ENCODE results near the gene ROM1.
"Not testable (repeated sequence)": the region's sequence is repeated elsewhere in the genome, so short reads cannot be mapped to it uniquely, and the experiment has no call there.

Gene ROM1

GRCh38 chr11:62608776-62609175, 4.3 kb upstream of the ROM1 start:
- DNase-seq (ENCODE audit: low read depth in 2 of 2) = no peak

- no peak for DNase-seq (ENCODE audit: low read depth in 2 of 2)
These were observed 2.7 kb upstream of the ROM1 start for GRCh38 chr11:62610403-62610802.

- DNase-seq (ENCODE audit: low read depth in 2 of 2) = no peak
These were observed 2.0 kb upstream of the ROM1 start for GRCh38 chr11:62610814-62611704.

- peak in 1 of 2 donors; percentile 44 for DNase-seq (ENCODE audit: low read depth in 2 of 2)
These were observed 1.2 kb upstream of the ROM1 start for GRCh38 chr11:62611705-62612365.

GRCh38 chr11:62613291-62613778, 278 bp downstream of the ROM1 start:
- no peak for DNase-seq (ENCODE audit: low read depth in 2 of 2)

GRCh38 chr11:62614275-62614674, 1.2 kb downstream of the ROM1 start:
- peak in 1 of 2 donors; percentile 39 for DNase-seq (ENCODE audit: low read depth in 2 of 2)

- DNase-seq (ENCODE audit: low read depth in 2 of 2) = no peak
These were observed 2.5 kb downstream of the ROM1 start for GRCh38 chr11:62615521-62615920.

- DNase-seq (ENCODE audit: low read depth in 2 of 2) = not testable (repeated sequence)
These were observed 3.9 kb downstream of the ROM1 start for GRCh38 chr11:62616957-62617356.

- DNase-seq (ENCODE audit: low read depth in 2 of 2) = no peak
These were observed 8.0 kb downstream of the ROM1 start for GRCh38 chr11:62621027-62621566.

- peak; percentile 97 for DNase-seq (ENCODE audit: low read depth in 2 of 2)
These were observed 8.8 kb downstream of the ROM1 start, which contains the start of gene B3GAT3 for GRCh38 chr11:62621567-62622470. B3GAT3 (minus strand) TSS chr11:62621986; CDS start chr11:62621947, 39 bp downstream.

- no peak for DNase-seq (ENCODE audit: low read depth in 2 of 2)
These were observed 9.5 kb downstream of the ROM1 start for GRCh38 chr11:62622476-62623089.

GRCh38 chr11:62627713-62628112, 14.7 kb downstream of the ROM1 start:
- no peak for DNase-seq (ENCODE audit: low read depth in 2 of 2)

- no peak for DNase-seq (ENCODE audit: low read depth in 2 of 2)
These were observed 19.4 kb downstream of the ROM1 start for GRCh38 chr11:62632492-62632891.

- no peak for DNase-seq (ENCODE audit: low read depth in 2 of 2)
These were observed 31.2 kb downstream of the ROM1 start for GRCh38 chr11:62644220-62644619.

GRCh38 chr11:62645671-62645945, 32.6 kb downstream of the ROM1 start:
- no peak for DNase-seq (ENCODE audit: low read depth in 2 of 2)

- DNase-seq (ENCODE audit: low read depth in 2 of 2) = peak; percentile 99
These were observed 33.1 kb downstream of the ROM1 start, which contains the start of gene GANAB for GRCh38 chr11:62645946-62646824. GANAB (minus strand) TSS chr11:62646613; CDS start chr11:62646599, 14 bp downstream.

- DNase-seq (ENCODE audit: low read depth in 2 of 2) = no peak
These were observed 34.0 kb downstream of the ROM1 start for GRCh38 chr11:62646825-62647608.

- DNase-seq (ENCODE audit: low read depth in 2 of 2) = no peak
These were observed 34.5 kb downstream of the ROM1 start for GRCh38 chr11:62647609-62648005.
